ENCODE data around the gene TMIGD1.

TMIGD1 gene

GRCh38 chr17:30326809-30327208, 7.0 kb downstream of the TMIGD1 start:
- DNase-seq: no peak

GRCh38 chr17:30324723-30325122, 9.1 kb downstream of the TMIGD1 start:
- DNase-seq: no peak

- peak; percentile 35 for DNase-seq
Observed at GRCh38 chr17:30323895-30324319, 9.9 kb downstream of the TMIGD1 start.

DNA sequence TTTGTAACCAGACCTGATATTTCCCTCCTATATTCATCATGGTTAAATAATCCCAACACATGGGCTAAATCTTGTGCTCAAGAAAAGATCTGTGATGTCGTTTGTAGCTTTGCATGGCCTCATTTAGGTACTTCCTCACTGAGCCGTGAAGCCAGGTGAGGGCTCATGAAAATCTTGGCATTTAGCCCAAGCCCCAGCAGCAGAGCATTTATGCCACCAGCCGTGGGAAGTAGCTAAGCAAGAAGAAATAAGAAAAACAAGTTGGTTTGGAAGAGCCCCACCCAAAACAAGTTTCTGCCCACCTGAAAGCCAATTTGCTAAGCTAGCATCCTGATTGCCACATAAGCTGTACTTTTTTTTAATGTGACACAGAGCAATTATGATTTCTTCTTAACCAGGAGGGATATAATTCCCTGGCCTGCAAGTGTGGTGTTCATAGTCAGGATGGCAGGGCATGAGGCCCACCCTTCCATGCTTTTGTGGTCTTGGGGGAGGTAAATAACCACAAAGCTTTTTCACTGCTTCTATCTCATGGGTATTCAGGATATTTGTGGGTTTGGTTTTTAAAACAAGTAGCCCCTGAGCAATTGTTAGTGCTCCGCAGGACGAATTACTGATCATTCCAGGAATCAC, 10.5 kb downstream of the TMIGD1 start:
- DNase-seq: peak; percentile 72

GRCh38 chr17:30321314-30321713, 12.5 kb downstream of the TMIGD1 start:
- DNase-seq: no peak

DNA sequence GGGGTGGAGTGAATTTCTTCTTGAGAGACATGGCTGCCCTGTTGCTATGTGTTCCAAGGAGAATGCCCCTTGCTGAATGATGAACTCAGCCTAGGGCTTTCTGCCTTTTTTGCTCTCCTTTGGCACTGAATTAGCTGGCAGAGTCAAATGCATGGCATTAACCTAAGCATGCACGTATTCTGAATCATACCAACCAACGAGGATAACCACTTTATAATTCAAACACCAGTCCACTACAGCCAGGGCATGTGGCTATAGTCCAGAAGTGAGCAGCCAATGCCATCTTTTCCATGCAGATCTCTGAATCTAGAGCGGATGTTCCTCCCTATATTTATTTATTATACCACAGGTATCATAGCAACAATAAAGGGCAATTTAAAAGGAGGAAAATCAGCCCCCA, 15.7 kb downstream of the TMIGD1 start:
- DNase-seq: no peak

DNA sequence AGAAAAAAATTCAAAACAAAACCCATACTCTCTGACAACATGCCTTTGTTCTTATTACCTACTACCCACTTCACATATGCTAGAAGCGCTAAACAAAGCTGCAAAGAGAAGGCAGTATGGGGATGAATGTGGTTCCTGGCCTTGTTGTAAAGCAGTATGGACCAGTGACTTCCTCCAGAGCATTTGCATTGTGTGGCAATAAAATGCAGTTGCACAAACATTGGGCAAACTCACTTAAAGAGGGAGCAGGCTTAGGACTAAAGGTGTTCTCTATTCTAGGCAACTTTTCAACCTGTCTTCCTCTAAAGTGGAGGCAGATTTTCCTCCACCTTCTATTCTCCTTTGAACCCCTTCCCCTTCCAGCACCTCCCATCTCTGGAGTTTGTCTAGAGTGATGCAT, 17.1 kb downstream of the TMIGD1 start:
- DNase-seq: no peak

DNA sequence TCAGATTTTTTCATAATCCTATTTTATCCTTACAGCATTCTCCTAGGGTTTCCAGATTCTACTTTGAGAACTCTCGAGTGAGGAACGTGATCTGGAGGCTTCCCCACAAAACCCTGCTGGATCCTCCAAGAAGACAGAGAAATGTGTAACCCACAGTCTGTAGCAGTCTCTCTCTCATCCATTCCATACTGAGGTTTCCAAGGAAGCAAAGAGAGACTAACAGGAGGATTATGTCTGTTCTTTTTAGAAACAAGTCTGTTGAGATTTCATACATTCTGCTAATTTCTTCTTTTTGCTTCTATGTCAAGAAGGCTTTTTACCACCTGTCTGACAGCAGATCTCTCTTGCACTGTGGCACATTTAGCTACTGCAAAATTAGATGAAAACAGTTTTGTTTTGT, 18.8 kb downstream of the TMIGD1 start:
- no peak for DNase-seq

DNA sequence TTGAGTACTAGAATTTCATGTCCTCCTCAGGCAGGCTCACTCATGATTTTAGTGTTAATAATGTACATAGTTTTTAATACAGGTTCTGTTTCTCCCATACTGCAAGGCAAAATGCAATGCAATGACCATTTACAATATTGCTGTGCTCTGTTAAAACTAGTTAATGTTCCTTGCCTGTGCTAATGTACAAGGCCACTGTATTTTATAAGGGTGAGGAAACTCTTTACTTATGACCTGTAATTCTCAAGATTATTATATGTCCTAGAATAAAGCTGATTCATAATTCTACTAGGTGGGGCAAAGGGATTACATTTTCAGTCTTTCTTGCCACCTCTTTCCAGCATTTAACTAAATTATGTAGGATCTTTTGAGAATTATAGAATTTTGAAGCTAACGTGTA, 19.4 kb downstream of the TMIGD1 start:
- DNase-seq: no peak

GRCh38 chr17:30312226-30312625, 21.6 kb downstream of the TMIGD1 start:
- no peak for DNase-seq

DNA sequence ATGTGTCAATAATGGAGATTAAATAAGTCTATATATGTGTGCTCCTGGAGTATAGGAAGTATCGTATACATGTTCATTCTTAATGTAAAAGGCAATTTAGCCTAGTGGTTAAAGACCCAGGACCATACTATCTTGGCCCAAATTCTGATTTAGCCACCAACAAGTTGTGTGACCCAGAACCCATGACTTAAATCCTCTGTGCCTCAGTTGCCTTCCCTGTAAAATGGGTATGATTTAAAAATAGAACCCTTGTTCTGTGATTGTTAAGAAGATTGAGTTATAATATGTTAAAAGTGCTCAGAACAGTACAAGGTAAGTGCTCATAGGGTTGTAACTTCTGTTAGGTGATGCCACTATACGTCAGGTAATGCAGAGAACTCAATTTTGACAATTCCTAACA, 23.3 kb downstream of the TMIGD1 start:
- DNase-seq: no peak

DNA sequence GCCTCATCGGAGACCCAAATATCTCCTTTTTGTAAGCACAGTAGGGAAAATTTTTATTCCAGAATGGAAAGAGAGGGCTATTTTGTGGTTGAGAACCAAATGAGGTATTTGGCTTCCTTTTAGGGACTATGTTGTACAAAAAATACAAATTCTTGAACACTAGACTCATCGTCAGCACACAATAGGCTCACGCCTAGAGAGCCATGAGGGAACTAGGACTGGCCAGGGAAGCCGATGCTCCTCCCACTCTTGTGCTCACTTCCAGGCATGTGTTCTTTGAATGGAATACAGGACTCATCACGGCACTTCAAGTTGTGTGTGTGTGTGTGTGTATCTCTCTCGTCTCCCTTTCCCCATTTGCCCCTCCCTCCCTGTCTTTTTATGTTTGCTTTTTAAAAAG, 24.3 kb downstream of the TMIGD1 start:
- no peak for DNase-seq

GRCh38 chr17:30308406-30308805, 25.5 kb downstream of the TMIGD1 start:
- no peak for DNase-seq

GRCh38 chr17:30304778-30305177, 29.1 kb downstream of the TMIGD1 start:
- DNase-seq: no peak

GRCh38 chr17:30302241-30302640, 31.6 kb downstream of the TMIGD1 start:
- DNase-seq: no peak

DNA sequence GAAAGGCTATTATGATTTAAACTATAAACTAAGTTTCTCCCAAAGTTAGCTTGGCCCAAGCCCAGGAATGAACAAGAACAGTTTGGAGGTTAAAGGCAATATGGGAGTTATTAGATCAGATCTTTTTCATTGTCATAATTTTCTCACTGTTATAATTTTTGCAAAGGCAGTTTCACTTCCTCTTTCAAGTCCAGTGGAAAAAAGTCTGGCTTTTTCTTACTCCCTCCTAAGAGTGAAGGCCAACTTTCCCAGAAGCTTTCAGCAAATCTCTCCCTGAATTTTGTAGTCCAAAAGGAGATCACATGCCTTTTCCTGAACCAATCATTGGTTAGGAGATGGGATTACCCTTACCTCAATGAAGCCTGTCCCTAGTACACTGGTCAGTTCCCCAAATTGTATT, 33.0 kb downstream of the TMIGD1 start:
- no peak for DNase-seq

GRCh38 chr17:30299000-30299399, 34.9 kb downstream of the TMIGD1 start:
- DNase-seq: no peak

- DNase-seq: no peak
Observed at GRCh38 chr17:30297715-30298114, 36.1 kb downstream of the TMIGD1 start.

DNA sequence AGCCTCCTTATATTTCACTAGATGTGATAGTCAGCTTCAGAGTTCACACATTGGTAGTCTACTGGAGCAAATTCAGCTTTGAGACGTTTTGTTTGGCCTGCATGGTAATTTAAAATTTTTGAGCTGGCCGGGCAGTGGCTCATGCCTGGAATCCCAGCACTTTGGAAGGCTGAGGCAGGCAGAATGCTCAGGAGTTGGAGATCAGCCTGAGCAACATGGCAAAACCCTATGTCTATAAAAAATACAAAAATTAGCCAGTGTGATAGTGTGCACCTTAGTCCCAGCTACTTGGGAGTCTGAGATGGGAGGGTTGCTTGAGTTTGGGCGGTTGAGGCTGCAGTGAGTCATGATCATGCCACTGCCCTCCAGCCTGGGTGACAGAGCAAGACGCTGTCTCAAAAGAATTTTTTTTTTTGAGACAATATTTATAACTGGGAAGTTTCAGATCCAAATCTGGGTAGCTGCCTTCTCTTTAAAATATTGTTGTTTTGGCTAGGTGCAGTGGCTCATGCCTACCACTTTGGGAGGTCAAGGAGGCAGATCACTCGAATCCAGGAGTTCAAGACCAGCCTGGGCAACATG, 37.3 kb downstream of the TMIGD1 start:
- DNase-seq: no peak

- DNase-seq: peak; percentile 39
Observed at GRCh38 chr17:30292286-30292858, 41.5 kb downstream of the TMIGD1 start.

- DNase-seq: peak; percentile 70
Observed at GRCh38 chr17:30291543-30292285, 42.1 kb downstream of the TMIGD1 start, which contains the start of gene BLMH. Gene BLMH, minus strand, starts transcription at chr17:30291944. Its CDS starts 125 bp downstream, at chr17:30291819.

DNA sequence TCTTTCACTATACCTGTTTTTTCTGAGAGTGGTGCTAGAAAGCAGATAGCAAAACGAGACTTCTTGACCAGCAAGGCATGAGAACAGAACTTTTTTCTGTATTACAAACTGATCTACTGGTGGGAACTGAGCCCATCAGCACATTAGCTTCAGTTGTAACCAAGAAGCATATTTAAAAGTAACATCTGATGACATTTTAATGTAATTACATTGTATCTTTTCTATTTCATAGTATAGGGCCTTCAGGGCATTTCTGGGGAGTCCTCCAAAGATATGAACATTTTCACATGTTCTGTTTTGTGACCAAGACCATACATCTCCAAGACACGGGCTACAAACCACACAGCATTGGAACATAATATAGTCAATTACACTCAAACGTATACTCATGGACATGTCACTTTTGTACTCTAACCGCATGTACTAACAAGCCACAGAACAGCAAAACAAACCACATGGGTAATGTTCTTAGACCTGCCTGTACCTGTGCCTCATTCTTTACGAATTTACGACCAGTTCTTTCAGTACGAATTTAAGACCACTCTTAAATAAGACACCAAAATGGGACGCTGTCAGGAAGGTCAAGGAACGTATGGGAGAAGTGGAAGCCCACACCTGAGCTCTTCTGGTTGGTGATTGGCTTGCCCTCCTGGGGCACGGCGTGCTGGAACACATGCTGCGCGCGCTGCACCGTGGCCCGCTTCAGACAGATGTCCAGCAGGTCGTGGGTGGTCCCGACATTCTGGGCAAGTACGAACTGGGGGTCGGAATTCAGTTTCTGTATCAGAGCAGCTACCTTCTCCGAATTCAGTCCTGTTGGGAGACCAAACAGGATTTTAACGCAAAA, 42.9 kb downstream of the TMIGD1 start:
- peak; percentile 37 for DNase-seq

DNA sequence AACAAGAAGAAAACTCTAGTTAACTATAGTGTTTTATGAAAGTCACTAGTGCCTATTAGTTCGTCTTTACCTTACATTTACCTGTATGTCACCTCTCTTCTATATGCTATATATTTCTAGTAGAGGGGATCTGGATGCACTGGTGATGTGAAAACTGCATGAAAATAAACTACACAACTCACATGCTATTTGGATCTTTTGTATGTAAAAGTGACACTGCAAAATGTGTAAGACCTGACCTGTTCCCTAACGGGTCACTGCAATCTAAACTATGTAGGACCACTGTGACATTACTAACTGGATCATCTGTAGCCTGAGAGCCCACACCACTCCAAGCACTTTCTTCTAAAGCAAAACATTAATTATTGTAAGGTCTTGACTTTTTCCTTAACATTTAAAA, 43.8 kb downstream of the TMIGD1 start:
- no peak for DNase-seq
